H9 (cell line): ENCODE data around the gene MEF2C. TPM values are rescaled to one million over a fixed set of nuclear protein-coding genes. Genes with fewer than 3 reads are reported as not detected.

Experiments used
- DNase-seq: peaks from one replicate; pipeline ENCODE4 v3.0.0-alpha.2; 2017
- H2AFZ ChIP-seq: one replicate; pipeline ENCODE4 v1.6.1; 2013; ENCODE audit warnings: mild to moderate bottlenecking, low read length, control low read depth, moderate library complexity
- H2AK5ac ChIP-seq: 2 replicates; pipeline ENCODE4 v1.6.1; 2013; ENCODE audit warnings: low read length, control low read depth, mixed read lengths; ENCODE audit not compliant: insufficient read length
- H2BK120ac ChIP-seq: one replicate; pipeline ENCODE4 v1.6.1; 2013; ENCODE audit warnings: low read depth, mild to moderate bottlenecking, low read length, control low read depth, inconsistent platforms; ENCODE audit not compliant: poor library complexity, severe bottlenecking
- H2BK12ac ChIP-seq: 2 replicates; pipeline ENCODE4 v1.6.1; 2013; ENCODE audit warnings: low read length, control low read depth, mixed read lengths, low read depth; ENCODE audit not compliant: insufficient read length
- H2BK15ac ChIP-seq: 2 replicates; pipeline ENCODE4 v1.6.1; 2013; ENCODE audit warnings: low read depth, low read length, control low read depth
- H2BK20ac ChIP-seq: one replicate; pipeline ENCODE4 v1.6.1; 2013; ENCODE audit warnings: low read depth, mild to moderate bottlenecking, low read length, control low read depth, inconsistent platforms; ENCODE audit not compliant: poor library complexity, severe bottlenecking
- H2BK5ac ChIP-seq: 2 replicates; pipeline ENCODE4 v1.6.1; 2013; ENCODE audit warnings: low read length, control low read depth, mixed read lengths; ENCODE audit not compliant: insufficient read length
- H3K14ac ChIP-seq: 2 replicates; pipeline ENCODE4 v1.6.1; 2013; ENCODE audit warnings: low read length, control low read depth; ENCODE audit not compliant: insufficient read depth
- H3K18ac ChIP-seq: 2 replicates; pipeline ENCODE4 v1.6.1; 2013; ENCODE audit warnings: low read depth, mild to moderate bottlenecking, mixed read lengths, low read length, control low read depth; ENCODE audit not compliant: insufficient read length
- H3K23ac ChIP-seq: 2 replicates; pipeline ENCODE4 v1.6.1; 2013; ENCODE audit warnings: low read length, control low read depth, mixed read lengths, low read depth; ENCODE audit not compliant: insufficient read length
- H3K23me2 ChIP-seq: 2 replicates; pipeline ENCODE4 v1.6.1; 2013; ENCODE audit warnings: low read depth, mild to moderate bottlenecking, mixed read lengths, low read length, control low read depth; ENCODE audit not compliant: insufficient read length, poor library complexity, severe bottlenecking
- H3K27ac ChIP-seq: 2 replicates; pipeline ENCODE4 v1.5.1; 2013; ENCODE audit warnings: low read length, control low read depth, mixed read lengths, low read depth; ENCODE audit not compliant: insufficient read length
- H3K27me3 ChIP-seq: 2 replicates; pipeline ENCODE4 v1.6.1; 2013; ENCODE audit warnings: low read length, control low read depth, inconsistent platforms; ENCODE audit not compliant: insufficient read depth
- H3K4ac ChIP-seq: 2 replicates; pipeline ENCODE4 v1.6.1; 2013; ENCODE audit warnings: low read depth, mild to moderate bottlenecking, control low read depth, inconsistent platforms, low read length, moderate library complexity
- H3K4me1 ChIP-seq: 2 replicates; pipeline ENCODE4 v1.6.1; 2013; ENCODE audit warnings: low read length, control low read depth, inconsistent platforms; ENCODE audit not compliant: insufficient read depth
- H3K4me2 ChIP-seq: 2 replicates; pipeline ENCODE4 v1.6.1; 2013; ENCODE audit warnings: low read length, control low read depth, mixed read lengths; ENCODE audit not compliant: insufficient read length, insufficient read depth
- H3K56ac ChIP-seq: 2 replicates; pipeline ENCODE4 v1.6.1; 2013; ENCODE audit warnings: low read depth, mild to moderate bottlenecking, mixed read lengths, low read length, control low read depth; ENCODE audit not compliant: insufficient read length
- H3K79me1 ChIP-seq: 2 replicates; pipeline ENCODE4 v1.6.1; 2013; ENCODE audit warnings: low read depth, mild to moderate bottlenecking, moderate library complexity, low read length, control low read depth, inconsistent platforms; ENCODE audit not compliant: insufficient read depth, poor library complexity, severe bottlenecking
- H3K79me2 ChIP-seq: 2 replicates; pipeline ENCODE4 v1.6.1; 2013; ENCODE audit warnings: low read length, control low read depth, inconsistent platforms; ENCODE audit not compliant: insufficient read depth
- H3K9ac ChIP-seq: 2 replicates; pipeline ENCODE4 v1.6.1; 2013; ENCODE audit warnings: low read length, control low read depth, mixed read lengths; ENCODE audit not compliant: insufficient read length; ENCODE audit errors: extremely low read depth
- H3K9me3 ChIP-seq: one replicate; pipeline ENCODE4 v1.6.1; 2013; ENCODE audit warnings: low read depth, low read length, inconsistent platforms; ENCODE audit not compliant: control insufficient read depth
- H3T11ph ChIP-seq: one replicate; pipeline ENCODE4 v1.6.1; 2013; ENCODE audit warnings: mild to moderate bottlenecking, low read length, control low read depth, inconsistent platforms
- H4K20me1 ChIP-seq: one replicate; pipeline ENCODE4 v1.6.1; 2013; ENCODE audit not compliant: control insufficient read depth, insufficient read length, insufficient read depth
- H4K5ac ChIP-seq: 2 replicates; pipeline ENCODE4 v1.6.1; 2013; ENCODE audit warnings: low read depth, mild to moderate bottlenecking, mixed read lengths, low read length, control low read depth; ENCODE audit not compliant: insufficient read length
- H4K8ac ChIP-seq: replicated peaks from 2 replicates; pipeline ENCODE4 v1.6.1; 2013; ENCODE audit warnings: low read length, control low read depth, mixed read lengths, low read depth; ENCODE audit not compliant: insufficient read length
- H4K91ac ChIP-seq: 2 replicates; pipeline ENCODE4 v1.6.1; 2013; ENCODE audit warnings: low read depth, mild to moderate bottlenecking, moderate library complexity, mixed read lengths, low read length, control low read depth; ENCODE audit not compliant: insufficient read length
- H3K27ac Mint-ChIP-seq, 3 experiments: 2 replicates in 2 of 3; 3 replicates in 1 of 3; pipeline ENCODE4 v1.8.0; 2020 to 2021; ENCODE audit warnings: mixed read lengths in 3 of 3, mild to moderate bottlenecking in 1 of 3, moderate library complexity in 1 of 3
- H3K27me3 Mint-ChIP-seq: 2 replicates; pipeline ENCODE4 v1.8.0; 2021; ENCODE audit warnings: low read depth, mild to moderate bottlenecking, moderate library complexity, mixed read lengths
- H3K36me3 Mint-ChIP-seq, 3 experiments: 2 replicates in 2 of 3; 3 replicates in 1 of 3; pipeline ENCODE4 v1.8.0; 2020 to 2021; ENCODE audit warnings: low read depth in 3 of 3, mixed read lengths in 3 of 3; ENCODE audit not compliant: insufficient read depth in 1 of 3
- H3K4me1 Mint-ChIP-seq, 2 experiments: 2 replicates each; pipeline ENCODE4 v1.8.0; 2020; ENCODE audit warnings: mixed read lengths in 2 of 2
- H3K4me3 Mint-ChIP-seq, 2 experiments: 2 replicates in 1 of 2; 3 replicates in 1 of 2; pipeline ENCODE4 v1.8.0; 2020 to 2021; ENCODE audit warnings: mild to moderate bottlenecking in 2 of 2, mixed read lengths in 2 of 2, moderate library complexity in 1 of 2
- H3K9me3 Mint-ChIP-seq, 2 experiments: 2 replicates in 1 of 2; 3 replicates in 1 of 2; pipeline ENCODE4 v1.8.0; 2020; ENCODE audit warnings: mild to moderate bottlenecking in 2 of 2, mixed read lengths in 2 of 2, moderate library complexity in 1 of 2
- CTCF ChIP-seq: fragments of 200-600 bp; sonication (generic); conservative IDR thresholded peaks from 3 replicates; pipeline ENCODE4 v1.8.0; 2021; ENCODE audit warnings: antibody characterized with exemption, mild to moderate bottlenecking
- WGBS: extraction: QIAGEN DNeasy Blood & Tissue Kit; methylation state at CpG from one replicate; pipeline ENCODE4 v1.1.7; 2013; ENCODE audit warnings: missing lambda C conversion rate, low lambda C conversion rate, mixed read lengths; ENCODE audit not compliant: insufficient read length; ENCODE audit errors: extremely low coverage; 5-methylcytosine and 5-hydroxymethylcytosine counted together
- total RNA-seq: library from RNA; stranded (reverse); gene quantifications from 2 replicates; pipeline ENCODE4 v1.2.1, GENCODE V29; 2021

MEF2C gene
- total RNA-seq, 1 experiment from 2014 or later = 0.11 TPM

- no peak overlapping the region for H3K23ac ChIP-seq
- no peak overlapping the region for H2BK120ac ChIP-seq
- no peak overlapping the region for H3T11ph ChIP-seq
- no peak overlapping the region for H3K4me2 ChIP-seq
- H3K9ac ChIP-seq = no peak overlapping the region
- no peaks in the 10 kb centered on the region for H3K4me1 ChIP-seq
- Mint-ChIP-seq H3K36me3 (no peaks in the 10 kb centered on the region), H3K27me3 (no peaks in the 10 kb centered on the region), H3K27ac (peak overlapping the region in 1 of 3 experiments; percentile 20; a peak in 1 of 7 replicates), H3K4me3 (no peak overlapping the region), H3K9me3 (no peaks in the 10 kb centered on the region), H3K4me1 (no peaks in the 10 kb centered on the region)
- no peak overlapping the region for H2AFZ ChIP-seq
- H2BK20ac ChIP-seq = no peak overlapping the region
- H3K9me3 ChIP-seq = no peaks in the 10 kb centered on the region
- WGBS = no CpG with 5 or more reads among the region's 6 CpGs
- no peak overlapping the region for H2BK15ac ChIP-seq
- no peak overlapping the region for H3K14ac ChIP-seq
- no peak overlapping the region for H3K4ac ChIP-seq
- H3K23me2 ChIP-seq = no peaks in the 10 kb centered on the region
- H3K27me3 ChIP-seq = no peaks in the 10 kb centered on the region
- H4K91ac ChIP-seq = no peak overlapping the region
- no peak overlapping the region for H3K56ac ChIP-seq
- H4K20me1 ChIP-seq = no peaks in the 10 kb centered on the region
- H3K27ac ChIP-seq = no peak overlapping the region
- no peak overlapping the region for H3K18ac ChIP-seq
- no peak overlapping the region for H2BK12ac ChIP-seq
- H3K79me2 ChIP-seq = no peaks in the 10 kb centered on the region
- no peak overlapping the region for H2BK5ac ChIP-seq
- DNase-seq = no peak
- no peak overlapping the region for H4K5ac ChIP-seq
- H2AK5ac ChIP-seq = no peak overlapping the region
- no peak overlapping the region for H4K8ac ChIP-seq
- TF ChIP-seq CTCF = no peak
- no peaks in the 10 kb centered on the region for H3K79me1 ChIP-seq
Observed at GRCh38 chr5:88872971-88873370, 10.0 kb downstream of the MEF2C start.
